AG04449 (cell line): ENCODE measurements around the gene CREB5.
"Not testable (repeated sequence)": the region's sequence is repeated elsewhere in the genome, so short reads cannot be mapped to it uniquely, and the experiment has no call there.

Experiments used
- CTCF ChIA-PET: fragments of 350-600 bp; formaldehyde crosslinking; extraction: SDS; loops from one replicate; lab custom pipeline; 2021; ENCODE audit warnings: antibody characterized with exemption; lab: Yijun Ruan, JAX
- POLR2A ChIA-PET: fragments of 400-600, 350-600 bp; formaldehyde crosslinking; extraction: SDS; loops from one replicate; lab custom pipeline; 2020; ENCODE audit warnings: antibody characterized with exemption, inconsistent platforms; lab: Yijun Ruan, JAX
- DNase-seq: peaks from one replicate; pipeline ENCODE4 v3.0.0-alpha.2; 2010; ENCODE audit warnings: low read depth, low spot score
- H3K4me3 ChIP-seq: 2 replicates; pipeline ENCODE4 v1.5.1; 2011; ENCODE audit warnings: low read depth, mild to moderate bottlenecking, control low read depth, low read length
- CTCF ChIP-seq: IDR thresholded peaks from one replicate; pipeline ENCODE4 v1.5.1; 2011; ENCODE audit warnings: mild to moderate bottlenecking, moderate library complexity, low read length, control low read depth, inconsistent platforms; ENCODE audit not compliant: insufficient read depth; ENCODE audit errors: missing control alignments

The CREB5 gene

DNA sequence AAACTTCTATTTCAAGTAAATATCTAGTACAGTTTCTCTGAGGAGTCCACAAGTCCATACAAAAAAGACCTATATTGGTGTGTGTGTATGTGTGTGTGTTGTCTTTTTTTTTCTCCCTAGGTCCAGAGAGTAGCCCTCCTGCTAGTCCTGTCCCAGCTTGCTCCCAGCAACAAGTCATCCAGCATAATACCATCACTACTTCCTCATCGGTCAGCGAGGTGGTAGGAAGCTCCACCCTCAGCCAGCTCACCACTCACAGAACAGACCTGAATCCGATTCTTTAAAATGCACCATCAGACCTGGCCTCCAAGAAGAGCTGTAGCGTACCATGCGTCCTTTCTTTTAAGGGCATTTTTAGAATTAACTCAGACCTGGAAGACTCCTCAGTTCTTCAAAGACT lies 406.7 kb downstream of the CREB5 start:
- ChIA-PET POLR2A (no interaction called here), CTCF (no interaction called here)
- H3K4me3 ChIP-seq: no peak overlapping the region
- TF ChIP-seq CTCF: no peak
- no peak for DNase-seq

DNA sequence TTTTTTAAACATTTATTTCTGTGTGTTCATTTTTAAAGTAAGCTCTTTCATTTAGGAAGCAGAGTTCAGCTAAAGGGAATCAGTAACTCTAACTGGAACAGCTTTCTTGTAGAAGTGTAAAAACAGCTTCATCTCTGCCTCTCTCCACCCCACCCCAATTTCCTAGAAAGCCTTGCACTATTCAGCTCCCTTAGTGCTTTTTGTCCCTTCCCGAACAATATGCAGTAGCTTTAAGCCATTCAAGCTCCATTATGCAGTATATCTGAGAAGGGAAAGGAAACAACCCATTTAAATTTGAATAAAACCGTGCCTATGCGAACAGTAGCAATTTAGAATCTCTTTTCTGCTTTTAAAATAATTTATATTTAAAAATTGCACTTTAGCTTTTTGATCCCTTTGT lies 411.3 kb downstream of the CREB5 start:
- H3K4me3 ChIP-seq: no peak overlapping the region
- no peak for DNase-seq
- ChIA-PET CTCF (no interaction called here), POLR2A (no interaction called here)
- TF ChIP-seq CTCF: no peak

GRCh38 chr7:28825817-28826448 lies 413.6 kb downstream of the CREB5 start:
- H3K4me3 ChIP-seq, POLR2A ChIA-PET, DNase-seq: not testable (repeated sequence)
- CTCF ChIA-PET: interaction anchor here (1.4 to 1.7 kb wide), 2 partner anchors 15 to 28 kb away, joined by 4 to 7 read pairs; no protein-coding TSS in a partner anchor

GRCh38 chr7:28830846-28831245 lies 418.5 kb downstream of the CREB5 start:
- CTCF ChIA-PET: interaction anchor here (0.8 kb wide), 1 partner anchor 9 kb away, joined by 4 read pairs; no protein-coding TSS in a partner anchor
- H3K4me3 ChIP-seq: no peak overlapping the region
- TF ChIP-seq CTCF: no peak
- POLR2A ChIA-PET: no interaction called here
- no peak for DNase-seq

DNA sequence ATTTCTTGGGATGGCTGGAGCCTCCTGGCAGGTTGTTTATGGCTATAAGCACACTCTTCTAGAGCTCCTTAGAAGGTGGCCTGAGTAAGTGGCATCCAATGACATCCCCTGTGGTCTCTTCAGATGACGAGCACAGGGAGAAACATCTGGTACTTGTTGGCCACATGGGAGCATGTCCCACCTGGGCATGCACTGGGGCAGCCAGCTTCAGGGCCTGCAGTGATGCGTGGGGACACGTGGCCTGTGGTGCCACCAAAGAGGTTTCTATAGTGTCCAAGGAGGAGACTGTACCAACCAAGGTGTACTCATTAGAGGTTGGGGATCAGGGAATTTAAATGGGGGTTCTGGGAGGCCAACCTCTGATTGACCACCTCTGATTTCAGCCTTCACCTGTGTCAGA lies 420.4 kb downstream of the CREB5 start:
- ChIA-PET POLR2A (no interaction called here), CTCF (interaction anchor here (1.8 kb wide), 1 partner anchor 9 kb away, joined by 4 read pairs; no protein-coding TSS in a partner anchor)
- no peak for DNase-seq
- no peak overlapping the region for H3K4me3 ChIP-seq
- no peak for TF ChIP-seq CTCF

DNA sequence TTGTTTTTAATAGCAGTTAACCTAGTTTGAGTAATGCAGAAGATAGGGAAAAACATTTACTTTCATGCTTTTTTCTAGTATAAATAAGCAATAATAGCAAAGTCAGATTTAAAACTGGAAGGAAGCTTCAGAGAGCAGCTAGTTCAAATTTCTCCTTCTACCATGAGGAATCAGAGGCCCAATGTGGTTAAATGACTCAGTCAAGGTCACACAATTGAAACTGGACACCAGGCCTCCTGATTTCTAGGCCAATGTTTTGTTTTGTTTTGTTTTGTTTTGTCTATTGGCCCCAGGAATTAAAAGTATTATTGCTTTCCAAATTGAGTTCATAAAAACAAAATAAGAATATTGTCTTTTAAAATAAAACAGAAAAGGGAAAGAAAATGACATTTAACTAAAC lies 423.5 kb downstream of the CREB5 start:
- ChIA-PET POLR2A (no interaction called here), CTCF (interaction anchor here (0.9 to 1.6 kb wide), 3 partner anchors 9 to 19 kb away, joined by 3 to 6 read pairs (median 4); no protein-coding TSS in a partner anchor)
- no peak for DNase-seq
- H3K4me3 ChIP-seq: no peak overlapping the region
- TF ChIP-seq CTCF: no peak

GRCh38 chr7:28836716-28837115 lies 424.4 kb downstream of the CREB5 start:
- TF ChIP-seq CTCF: no peak
- no peak for DNase-seq
- ChIA-PET POLR2A (no interaction called here), CTCF (interaction anchor here (0.9 kb wide), 1 partner anchor 18 kb away, joined by 4 read pairs; no protein-coding TSS in a partner anchor)
- no peak overlapping the region for H3K4me3 ChIP-seq
